H9 (cell line): Measurements from ENCODE around the gene FNDC3B. TPM values are rescaled to one million over a fixed set of nuclear protein-coding genes. Genes with fewer than 3 reads are reported as not detected.

ENCODE experiments used
- DNase-seq: peaks from one replicate; pipeline ENCODE4 v3.0.0-alpha.2; 2017
- H2AFZ ChIP-seq: one replicate; pipeline ENCODE4 v1.6.1; 2013; ENCODE audit warnings: mild to moderate bottlenecking, low read length, control low read depth, moderate library complexity
- H2AK5ac ChIP-seq: 2 replicates; pipeline ENCODE4 v1.6.1; 2013; ENCODE audit warnings: low read length, control low read depth, mixed read lengths; ENCODE audit not compliant: insufficient read length
- H2BK120ac ChIP-seq: one replicate; pipeline ENCODE4 v1.6.1; 2013; ENCODE audit warnings: low read depth, mild to moderate bottlenecking, low read length, control low read depth, inconsistent platforms; ENCODE audit not compliant: poor library complexity, severe bottlenecking
- H2BK12ac ChIP-seq: 2 replicates; pipeline ENCODE4 v1.6.1; 2013; ENCODE audit warnings: low read length, control low read depth, mixed read lengths, low read depth; ENCODE audit not compliant: insufficient read length
- H2BK15ac ChIP-seq: 2 replicates; pipeline ENCODE4 v1.6.1; 2013; ENCODE audit warnings: low read depth, low read length, control low read depth
- H2BK20ac ChIP-seq: one replicate; pipeline ENCODE4 v1.6.1; 2013; ENCODE audit warnings: low read depth, mild to moderate bottlenecking, low read length, control low read depth, inconsistent platforms; ENCODE audit not compliant: poor library complexity, severe bottlenecking
- H2BK5ac ChIP-seq: 2 replicates; pipeline ENCODE4 v1.6.1; 2013; ENCODE audit warnings: low read length, control low read depth, mixed read lengths; ENCODE audit not compliant: insufficient read length
- H3K14ac ChIP-seq: 2 replicates; pipeline ENCODE4 v1.6.1; 2013; ENCODE audit warnings: low read length, control low read depth; ENCODE audit not compliant: insufficient read depth
- H3K18ac ChIP-seq: 2 replicates; pipeline ENCODE4 v1.6.1; 2013; ENCODE audit warnings: low read depth, mild to moderate bottlenecking, mixed read lengths, low read length, control low read depth; ENCODE audit not compliant: insufficient read length
- H3K23ac ChIP-seq: 2 replicates; pipeline ENCODE4 v1.6.1; 2013; ENCODE audit warnings: low read length, control low read depth, mixed read lengths, low read depth; ENCODE audit not compliant: insufficient read length
- H3K23me2 ChIP-seq: 2 replicates; pipeline ENCODE4 v1.6.1; 2013; ENCODE audit warnings: low read depth, mild to moderate bottlenecking, mixed read lengths, low read length, control low read depth; ENCODE audit not compliant: insufficient read length, poor library complexity, severe bottlenecking
- H3K27ac ChIP-seq: 2 replicates; pipeline ENCODE4 v1.5.1; 2013; ENCODE audit warnings: low read length, control low read depth, mixed read lengths, low read depth; ENCODE audit not compliant: insufficient read length
- H3K27me3 ChIP-seq: 2 replicates; pipeline ENCODE4 v1.6.1; 2013; ENCODE audit warnings: low read length, control low read depth, inconsistent platforms; ENCODE audit not compliant: insufficient read depth
- H3K4ac ChIP-seq: 2 replicates; pipeline ENCODE4 v1.6.1; 2013; ENCODE audit warnings: low read depth, mild to moderate bottlenecking, control low read depth, inconsistent platforms, low read length, moderate library complexity
- H3K4me1 ChIP-seq: 2 replicates; pipeline ENCODE4 v1.6.1; 2013; ENCODE audit warnings: low read length, control low read depth, inconsistent platforms; ENCODE audit not compliant: insufficient read depth
- H3K4me2 ChIP-seq: 2 replicates; pipeline ENCODE4 v1.6.1; 2013; ENCODE audit warnings: low read length, control low read depth, mixed read lengths; ENCODE audit not compliant: insufficient read length, insufficient read depth
- H3K56ac ChIP-seq: 2 replicates; pipeline ENCODE4 v1.6.1; 2013; ENCODE audit warnings: low read depth, mild to moderate bottlenecking, mixed read lengths, low read length, control low read depth; ENCODE audit not compliant: insufficient read length
- H3K79me1 ChIP-seq: 2 replicates; pipeline ENCODE4 v1.6.1; 2013; ENCODE audit warnings: low read depth, mild to moderate bottlenecking, moderate library complexity, low read length, control low read depth, inconsistent platforms; ENCODE audit not compliant: insufficient read depth, poor library complexity, severe bottlenecking
- H3K79me2 ChIP-seq: 2 replicates; pipeline ENCODE4 v1.6.1; 2013; ENCODE audit warnings: low read length, control low read depth, inconsistent platforms; ENCODE audit not compliant: insufficient read depth
- H3K9ac ChIP-seq: 2 replicates; pipeline ENCODE4 v1.6.1; 2013; ENCODE audit warnings: low read length, control low read depth, mixed read lengths; ENCODE audit not compliant: insufficient read length; ENCODE audit errors: extremely low read depth
- H3K9me3 ChIP-seq: one replicate; pipeline ENCODE4 v1.6.1; 2013; ENCODE audit warnings: low read depth, low read length, inconsistent platforms; ENCODE audit not compliant: control insufficient read depth
- H3T11ph ChIP-seq: one replicate; pipeline ENCODE4 v1.6.1; 2013; ENCODE audit warnings: mild to moderate bottlenecking, low read length, control low read depth, inconsistent platforms
- H4K20me1 ChIP-seq: one replicate; pipeline ENCODE4 v1.6.1; 2013; ENCODE audit not compliant: control insufficient read depth, insufficient read length, insufficient read depth
- H4K5ac ChIP-seq: 2 replicates; pipeline ENCODE4 v1.6.1; 2013; ENCODE audit warnings: low read depth, mild to moderate bottlenecking, mixed read lengths, low read length, control low read depth; ENCODE audit not compliant: insufficient read length
- H4K8ac ChIP-seq: replicated peaks from 2 replicates; pipeline ENCODE4 v1.6.1; 2013; ENCODE audit warnings: low read length, control low read depth, mixed read lengths, low read depth; ENCODE audit not compliant: insufficient read length
- H4K91ac ChIP-seq: 2 replicates; pipeline ENCODE4 v1.6.1; 2013; ENCODE audit warnings: low read depth, mild to moderate bottlenecking, moderate library complexity, mixed read lengths, low read length, control low read depth; ENCODE audit not compliant: insufficient read length
- H3K27ac Mint-ChIP-seq, 3 experiments: 2 replicates in 2 of 3; 3 replicates in 1 of 3; pipeline ENCODE4 v1.8.0; 2020 to 2021; ENCODE audit warnings: mixed read lengths in 3 of 3, mild to moderate bottlenecking in 1 of 3, moderate library complexity in 1 of 3
- H3K27me3 Mint-ChIP-seq: 2 replicates; pipeline ENCODE4 v1.8.0; 2021; ENCODE audit warnings: low read depth, mild to moderate bottlenecking, moderate library complexity, mixed read lengths
- H3K36me3 Mint-ChIP-seq, 3 experiments: 2 replicates in 2 of 3; 3 replicates in 1 of 3; pipeline ENCODE4 v1.8.0; 2020 to 2021; ENCODE audit warnings: low read depth in 3 of 3, mixed read lengths in 3 of 3; ENCODE audit not compliant: insufficient read depth in 1 of 3
- H3K4me1 Mint-ChIP-seq, 2 experiments: 2 replicates each; pipeline ENCODE4 v1.8.0; 2020; ENCODE audit warnings: mixed read lengths in 2 of 2
- H3K4me3 Mint-ChIP-seq, 2 experiments: 2 replicates in 1 of 2; 3 replicates in 1 of 2; pipeline ENCODE4 v1.8.0; 2020 to 2021; ENCODE audit warnings: mild to moderate bottlenecking in 2 of 2, mixed read lengths in 2 of 2, moderate library complexity in 1 of 2
- H3K9me3 Mint-ChIP-seq, 2 experiments: 2 replicates in 1 of 2; 3 replicates in 1 of 2; pipeline ENCODE4 v1.8.0; 2020; ENCODE audit warnings: mild to moderate bottlenecking in 2 of 2, mixed read lengths in 2 of 2, moderate library complexity in 1 of 2
- CTCF ChIP-seq: fragments of 200-600 bp; sonication (generic); conservative IDR thresholded peaks from 3 replicates; pipeline ENCODE4 v1.8.0; 2021; ENCODE audit warnings: antibody characterized with exemption, mild to moderate bottlenecking
- WGBS: extraction: QIAGEN DNeasy Blood & Tissue Kit; methylation state at CpG from one replicate; pipeline ENCODE4 v1.1.7; 2013; ENCODE audit warnings: missing lambda C conversion rate, low lambda C conversion rate, mixed read lengths; ENCODE audit not compliant: insufficient read length; ENCODE audit errors: extremely low coverage; 5-methylcytosine and 5-hydroxymethylcytosine counted together
- total RNA-seq: library from RNA; stranded (reverse); gene quantifications from 2 replicates; pipeline ENCODE4 v1.2.1, GENCODE V29; 2021

Gene FNDC3B
- total RNA-seq, 1 experiment from 2014 or later: 43.8 TPM

- H2BK12ac ChIP-seq: no peak overlapping the region
- Mint-ChIP-seq H3K4me1 (peaks cover 14 to 29% of the 10 kb centered on the region in 2 experiments), H3K36me3 (peaks cover 11 to 40% (median 37%) of the 10 kb centered on the region in 3 experiments), H3K27ac (no peak overlapping the region), H3K4me3 (no peak overlapping the region), H3K27me3 (no peaks in the 10 kb centered on the region), H3K9me3 (no peaks in the 10 kb centered on the region)
- H3K14ac ChIP-seq: no peak overlapping the region
- no peaks in the 10 kb centered on the region; the same call in 1 of the 2 replicates for H3K79me2 ChIP-seq
- no peaks in the 10 kb centered on the region for H3K79me1 ChIP-seq
- no peak overlapping the region for H3K4ac ChIP-seq
- no peak for TF ChIP-seq CTCF
- no peak overlapping the region for H4K8ac ChIP-seq
- no peaks in the 10 kb centered on the region for H3K23me2 ChIP-seq
- H3T11ph ChIP-seq: no peak overlapping the region
- no CpG with 5 or more reads among the region's 6 CpGs for WGBS
- H2AFZ ChIP-seq: no peak overlapping the region
- no peaks in the 10 kb centered on the region for H4K20me1 ChIP-seq
- H3K56ac ChIP-seq: no peak overlapping the region
- H2BK15ac ChIP-seq: no peak overlapping the region
- no peak overlapping the region for H3K4me2 ChIP-seq
- no peak overlapping the region for H3K23ac ChIP-seq
- H3K9ac ChIP-seq: no peak overlapping the region
- H3K27ac ChIP-seq: no peak overlapping the region
- H4K5ac ChIP-seq: no peak overlapping the region
- no peak overlapping the region for H4K91ac ChIP-seq
- no peak overlapping the region for H2AK5ac ChIP-seq
- H3K4me1 ChIP-seq: peaks cover 3% of the 10 kb centered on the region; the same call in 1 of the 2 replicates
- H3K27me3 ChIP-seq: no peaks in the 10 kb centered on the region
- H2BK120ac ChIP-seq: no peak overlapping the region
- H3K18ac ChIP-seq: no peak overlapping the region
- H2BK20ac ChIP-seq: no peak overlapping the region
- H2BK5ac ChIP-seq: no peak overlapping the region
- no peaks in the 10 kb centered on the region for H3K9me3 ChIP-seq
- no peak for DNase-seq
Measured at GRCh38 chr3:172120912-172121311, 81.5 kb downstream of the FNDC3B start.
